ENCODE data around the gene PRKG1.

GRCh38 chr10:52082307-52082706 lies 1008.0 kb downstream of the PRKG1 start:
- no peak for TF ChIP-seq CTCF (conservative IDR thresholded peaks at IDR 0.05 in 1 of 2, IDR thresholded peaks at IDR 0.05 in 1 of 2; ENCODE audit: extremely low read depth in 1 of 2, insufficient read depth in 1 of 2, low read depth in 1 of 2, low read length in 2 of 2)
- TF ChIP-seq EZH2 (IDR thresholded peaks at IDR 0.05; ENCODE audit: borderline replicate concordance, low read length): no peak
